ENCODE results near the gene HDAC9.

HDAC9 gene

GRCh38 chr7:18555120-18555519 is 59.6 kb downstream of the HDAC9 start:
- POLR2A ChIA-PET: no interaction called here
- Histone ChIP-seq H3K4me1 (ENCODE audit: control insufficient read depth, insufficient read depth, low read length) (peaks cover 11% of the 10 kb centered on the region), H3K9me3 (ENCODE audit: control insufficient read depth, insufficient read depth, low read depth, low read length) (no peaks in the 10 kb centered on the region), H3K27ac (ENCODE audit: extremely low read depth, low read depth, low read length) (no peak overlapping the region), H3K4me3 (ENCODE audit: low read depth, low read length) (no peak overlapping the region), H3K36me3 (ENCODE audit: control insufficient read depth in 2 of 2, insufficient read depth in 1 of 2, low read length in 2 of 2) (no peaks in the 10 kb centered on the region)
- no peak for TF ChIP-seq ZNF792 (tag by site-specific recombination; IDR thresholded peaks at IDR 0.05)
- TF ChIP-seq REST (tag by site-specific recombination; IDR thresholded peaks at IDR 0.05): no peak
- TF ChIP-seq ZNF423 (tag by site-specific recombination; IDR thresholded peaks at IDR 0.05): no peak
- TF ChIP-seq ZNF548 (tag by site-specific recombination; IDR thresholded peaks at IDR 0.05): no peak
- no peak for TF ChIP-seq ZNF488 (tag by site-specific recombination; IDR thresholded peaks at IDR 0.05)
- no peak for TF ChIP-seq ZNF292 (tag by site-specific recombination; IDR thresholded peaks at IDR 0.05; ENCODE audit: borderline replicate concordance, low read depth)
- TF ChIP-seq HOXD13 (CRISPR knock-in tag; IDR thresholded peaks at IDR 0.05; ENCODE audit: borderline replicate concordance): no peak
- TF ChIP-seq ZNF274 (IDR thresholded peaks at IDR 0.05; ENCODE audit: low read length): no peak
- TF ChIP-seq ZNF274 (tag by site-specific recombination; IDR thresholded peaks at IDR 0.05; ENCODE audit: borderline replicate concordance): no peak
- TF ChIP-seq ZNF404 (tag by site-specific recombination; IDR thresholded peaks at IDR 0.05): no peak
- TF ChIP-seq TCF7L2 (IDR thresholded peaks at IDR 0.05; ENCODE audit: borderline replicate concordance, low read depth, low read length): no peak
- TF ChIP-seq YY2 (tag by site-specific recombination; IDR thresholded peaks at IDR 0.05): no peak
- no peak for TF ChIP-seq ZNF133 (tag by site-specific recombination; IDR thresholded peaks at IDR 0.05)
- TF ChIP-seq PRDM10 (tag by site-specific recombination; IDR thresholded peaks at IDR 0.05): no peak
- TF ChIP-seq ZNF335 (tag by site-specific recombination; conservative IDR thresholded peaks at IDR 0.05): no peak
- TF ChIP-seq PRDM6 (tag by site-specific recombination; IDR thresholded peaks at IDR 0.05): no peak
- no peak for TF ChIP-seq ZNF530 (tag by site-specific recombination; IDR thresholded peaks at IDR 0.05; ENCODE audit: low read depth)
- no peak for TF ChIP-seq ZNF555 (tag by site-specific recombination; conservative IDR thresholded peaks at IDR 0.05)
- TF ChIP-seq ZNF221 (tag by site-specific recombination; IDR thresholded peaks at IDR 0.05; ENCODE audit: borderline replicate concordance): no peak
- TF ChIP-seq ZNF23 (tag by site-specific recombination; IDR thresholded peaks at IDR 0.05; ENCODE audit: borderline replicate concordance): no peak
- no peak for TF ChIP-seq ZNF266 (tag by site-specific recombination; IDR thresholded peaks at IDR 0.05; ENCODE audit: low read depth)
- CTCF ChIA-PET: interaction anchor here (0.7 kb wide), 1 partner anchor 26 kb away, joined by 3 read pairs; no protein-coding TSS in a partner anchor
